Measurements from ENCODE around the gene RAPGEF2. TPM values are rescaled to one million over a fixed set of nuclear protein-coding genes. Genes with fewer than 3 reads are reported as not detected.

The RAPGEF2 gene
- total and polyA plus RNA-seq, 9 of the 15 experiments (the other 6 are each of a cell fraction or from before 2014, with no cell fraction given), result 3.1 to 32.6 (median 23.1) TPM

DNA sequence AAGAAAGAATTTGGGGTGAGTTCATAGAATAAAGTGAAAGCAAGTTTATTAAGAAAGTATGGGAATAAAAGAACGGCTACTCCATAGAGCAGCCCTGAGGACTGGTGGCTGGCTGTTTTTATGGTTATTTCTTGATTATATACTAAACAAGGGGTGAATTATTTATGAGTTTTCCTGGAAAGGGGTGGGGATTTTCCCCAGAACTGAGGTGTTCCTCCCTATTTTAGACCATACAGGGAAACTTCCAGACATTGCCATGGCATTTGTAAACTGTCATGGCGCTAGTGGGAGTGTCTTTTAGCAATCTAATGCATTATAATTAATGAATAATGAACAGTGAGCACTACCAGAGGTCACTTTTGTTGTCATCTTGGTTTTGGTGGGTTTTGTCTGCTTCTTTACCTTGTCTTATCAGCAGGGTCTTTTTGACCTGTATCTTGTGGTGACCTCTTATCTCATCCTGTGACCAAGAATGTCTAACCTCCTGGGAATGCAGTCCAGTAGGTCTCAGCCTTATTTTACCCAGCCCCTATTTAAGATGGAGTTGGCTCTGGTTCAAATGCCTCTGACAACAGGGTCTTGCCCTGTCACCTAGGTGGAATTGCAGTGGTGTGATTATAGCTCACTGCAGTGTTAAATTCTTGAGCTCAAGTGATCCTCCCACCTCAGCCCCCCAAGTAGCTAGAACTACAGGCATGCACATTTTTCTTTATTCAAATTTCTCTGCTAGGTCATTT is 27.1 kb downstream of the RAPGEF2 start:
- intact Hi-C loops (cut with micrococcal nuclease), result no loop called here
- peak in 1 of 4 experiments; percentile 35 for DNase-seq (ENCODE audit: extremely low read depth in 1 of 4, low spot score in 3 of 4)
- TF ChIP-seq JUN (IDR thresholded peaks at IDR 0.05; ENCODE audit: borderline replicate concordance, low read depth, low read length) (no peak), JUN (CRISPR knock-in tag; IDR thresholded peaks at IDR 0.05; ENCODE audit: borderline replicate concordance) (no peak), GTF2A2 (tag; IDR thresholded peaks at IDR 0.05) (no peak), LCOR (CRISPR knock-in tag; IDR thresholded peaks at IDR 0.05) (no peak), GATA2 (CRISPR knock-in tag; IDR thresholded peaks at IDR 0.05) (no peak), ZNF217 (CRISPR knock-in tag; IDR thresholded peaks at IDR 0.05) (no peak), ZNF134 (CRISPR knock-in tag; conservative IDR thresholded peaks at IDR 0.05) (no peak), FOXP1 (CRISPR knock-in tag; IDR thresholded peaks at IDR 0.05) (no peak), XRCC5 (IDR thresholded peaks at IDR 0.05; ENCODE audit: low read depth, low read length) (no peak), NCOA2 (IDR thresholded peaks at IDR 0.05; ENCODE audit: partially characterized antibody in 2 of 2) (no peak), ZEB2 (IDR thresholded peaks at IDR 0.05) (peak; percentile 41; the same call in 1 of the 2 replicates), NFIX (CRISPR knock-in tag; IDR thresholded peaks at IDR 0.05; ENCODE audit: low read depth) (no peak), ZNF764 (CRISPR knock-in tag; IDR thresholded peaks at IDR 0.05; ENCODE audit: low read depth) (no peak), MEIS2 (IDR thresholded peaks at IDR 0.05; ENCODE audit: partially characterized antibody) (peak; percentile 60), ZBED1 (IDR thresholded peaks at IDR 0.05) (no peak), BCL6 (CRISPR knock-in tag; IDR thresholded peaks at IDR 0.05) (no peak)
- TF ChIP-seq, protein P1, sequence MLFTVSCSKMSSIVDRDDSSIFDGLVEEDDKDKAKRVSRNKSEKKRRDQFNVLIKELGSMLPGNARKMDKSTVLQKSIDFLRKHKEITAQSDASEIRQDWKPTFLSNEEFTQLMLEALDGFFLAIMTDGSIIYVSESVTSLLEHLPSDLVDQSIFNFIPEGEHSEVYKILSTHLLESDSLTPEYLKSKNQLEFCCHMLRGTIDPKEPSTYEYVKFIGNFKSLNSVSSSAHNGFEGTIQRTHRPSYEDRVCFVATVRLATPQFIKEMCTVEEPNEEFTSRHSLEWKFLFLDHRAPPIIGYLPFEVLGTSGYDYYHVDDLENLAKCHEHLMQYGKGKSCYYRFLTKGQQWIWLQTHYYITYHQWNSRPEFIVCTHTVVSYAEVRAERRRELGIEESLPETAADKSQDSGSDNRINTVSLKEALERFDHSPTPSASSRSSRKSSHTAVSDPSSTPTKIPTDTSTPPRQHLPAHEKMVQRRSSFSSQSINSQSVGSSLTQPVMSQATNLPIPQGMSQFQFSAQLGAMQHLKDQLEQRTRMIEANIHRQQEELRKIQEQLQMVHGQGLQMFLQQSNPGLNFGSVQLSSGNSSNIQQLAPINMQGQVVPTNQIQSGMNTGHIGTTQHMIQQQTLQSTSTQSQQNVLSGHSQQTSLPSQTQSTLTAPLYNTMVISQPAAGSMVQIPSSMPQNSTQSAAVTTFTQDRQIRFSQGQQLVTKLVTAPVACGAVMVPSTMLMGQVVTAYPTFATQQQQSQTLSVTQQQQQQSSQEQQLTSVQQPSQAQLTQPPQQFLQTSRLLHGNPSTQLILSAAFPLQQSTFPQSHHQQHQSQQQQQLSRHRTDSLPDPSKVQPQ (CRISPR knock-in tag; IDR thresholded peaks at IDR 0.05; ENCODE audit: borderline replicate concordance), result no peak
- TF ChIP-seq, protein P2, sequence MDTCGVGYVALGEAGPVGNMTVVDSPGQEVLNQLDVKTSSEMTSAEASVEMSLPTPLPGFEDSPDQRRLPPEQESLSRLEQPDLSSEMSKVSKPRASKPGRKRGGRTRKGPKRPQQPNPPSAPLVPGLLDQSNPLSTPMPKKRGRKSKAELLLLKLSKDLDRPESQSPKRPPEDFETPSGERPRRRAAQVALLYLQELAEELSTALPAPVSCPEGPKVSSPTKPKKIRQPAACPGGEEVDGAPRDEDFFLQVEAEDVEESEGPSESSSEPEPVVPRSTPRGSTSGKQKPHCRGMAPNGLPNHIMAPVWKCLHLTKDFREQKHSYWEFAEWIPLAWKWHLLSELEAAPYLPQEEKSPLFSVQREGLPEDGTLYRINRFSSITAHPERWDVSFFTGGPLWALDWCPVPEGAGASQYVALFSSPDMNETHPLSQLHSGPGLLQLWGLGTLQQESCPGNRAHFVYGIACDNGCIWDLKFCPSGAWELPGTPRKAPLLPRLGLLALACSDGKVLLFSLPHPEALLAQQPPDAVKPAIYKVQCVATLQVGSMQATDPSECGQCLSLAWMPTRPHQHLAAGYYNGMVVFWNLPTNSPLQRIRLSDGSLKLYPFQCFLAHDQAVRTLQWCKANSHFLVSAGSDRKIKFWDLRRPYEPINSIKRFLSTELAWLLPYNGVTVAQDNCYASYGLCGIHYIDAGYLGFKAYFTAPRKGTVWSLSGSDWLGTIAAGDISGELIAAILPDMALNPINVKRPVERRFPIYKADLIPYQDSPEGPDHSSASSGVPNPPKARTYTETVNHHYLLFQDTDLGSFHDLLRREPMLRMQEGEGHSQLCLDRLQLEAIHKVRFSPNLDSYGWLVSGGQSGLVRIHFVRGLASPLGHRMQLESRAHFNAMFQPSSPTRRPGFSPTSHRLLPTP (IDR thresholded peaks at IDR 0.05; ENCODE audit: borderline replicate concordance, extremely low read depth, insufficient read length), result no peak

More for the DNA sequence above, 27.1 kb downstream of the RAPGEF2 start:
- Histone ChIP-seq H3K27me3 (ENCODE audit: control insufficient read depth in 2 of 2, insufficient read depth in 2 of 2, low read length in 2 of 2) (no peaks in the 10 kb centered on the region), H3K79me2 (ENCODE audit: control insufficient read depth, insufficient read depth, low read length) (peaks cover 86% of the 10 kb centered on the region), H4K20me1 (replicated peaks; ENCODE audit: control insufficient read depth, insufficient read depth, low read length) (no peaks in the 10 kb centered on the region; the same call in 1 of the 2 replicates), H3K9me3 (replicated peaks; ENCODE audit: control insufficient read depth, insufficient read depth, low read depth, low read length) (no peaks in the 10 kb centered on the region), H3K9me1 (ENCODE audit: control insufficient read depth, insufficient read depth, low read length) (no peaks in the 10 kb centered on the region), H3K4me2 (ENCODE audit: insufficient read depth, low read length) (peak overlapping the region; percentile 23), H3K4me1 (replicated peaks in 1 of 2; ENCODE audit: control insufficient read depth in 2 of 2, insufficient read depth in 2 of 2, low read length in 2 of 2) (peaks cover 19 to 41% of the 10 kb centered on the region in 2 experiments), H2AFZ (ENCODE audit: low read depth, low read length) (no peak overlapping the region), H3K4me3 (no peak overlapping the region), H3K27ac (ENCODE audit: extremely low read depth, low read depth, low read length) (peak overlapping the region; percentile 45; the same call in 1 of the 3 replicates), H3K36me3 (ENCODE audit: control insufficient read depth, insufficient read depth, low read length) (no peaks in the 10 kb centered on the region), H3K9ac (ENCODE audit: insufficient read depth in 1 of 2, low read depth in 2 of 2, low read length in 2 of 2) (no peak overlapping the region; a peak in 1 of 4 replicates)
- in situ Hi-C loops (cut with MboI), result no loop called here
- WGBS (ENCODE audit: insufficient coverage, low coverage, missing lambda C conversion rate), result 25% methylated on average over 2 of the region's 2 CpGs
- no peak for FAIRE-seq
- no TSS peak for BruUV-seq (replicated peaks)
- peak; percentile 27 for ATAC-seq
- ChIA-PET CTCF (ENCODE audit: low intra/inter-chr PET ratio) (no interaction called here), POLR2A (interaction anchor here (1.0 kb wide), 1 partner anchor 9 kb away, joined by 3 read pairs; no protein-coding TSS in a partner anchor)
